MM.1S (cell line): Measurements from ENCODE around the gene ART3.

ENCODE experiments used
- EZH2 ChIP-seq: fragments of 300-600 bp; sonication (generic); optimal IDR thresholded peaks from 2 replicates; pipeline ENCODE3; 2017; ENCODE audit warnings: low read depth, mild to moderate bottlenecking, antibody characterized with exemption, low read length, mixed read lengths
- TF ChIP-seq, protein P1 (sequence below): fragments of 300-600 bp; sonication (generic); IDR thresholded peaks from 2 replicates; pipeline ENCODE4 v1.5.1; 2016; ENCODE audit warnings: antibody characterized with exemption, low read length, mixed read lengths

DNA sequence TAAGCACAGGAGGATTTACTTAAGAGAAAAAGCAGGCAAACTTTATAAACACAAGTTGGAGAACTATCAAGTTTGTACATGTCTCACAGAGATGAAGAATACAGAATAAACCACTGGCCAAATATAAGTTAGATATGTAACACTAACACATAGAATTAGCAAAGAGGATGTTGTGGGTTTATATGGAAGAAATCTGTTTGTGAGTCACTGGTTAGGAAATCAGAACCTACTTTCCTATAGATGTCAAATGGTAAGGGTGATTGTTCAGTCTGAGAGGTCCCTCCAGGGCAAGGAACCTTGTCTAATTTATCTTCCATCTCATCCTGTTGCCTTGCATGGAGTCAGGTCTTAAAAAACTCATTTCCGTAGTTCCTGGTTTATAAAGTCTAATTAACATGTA, 14.8 kb upstream of the ART3 start:
- TF ChIP-seq, protein P1, sequence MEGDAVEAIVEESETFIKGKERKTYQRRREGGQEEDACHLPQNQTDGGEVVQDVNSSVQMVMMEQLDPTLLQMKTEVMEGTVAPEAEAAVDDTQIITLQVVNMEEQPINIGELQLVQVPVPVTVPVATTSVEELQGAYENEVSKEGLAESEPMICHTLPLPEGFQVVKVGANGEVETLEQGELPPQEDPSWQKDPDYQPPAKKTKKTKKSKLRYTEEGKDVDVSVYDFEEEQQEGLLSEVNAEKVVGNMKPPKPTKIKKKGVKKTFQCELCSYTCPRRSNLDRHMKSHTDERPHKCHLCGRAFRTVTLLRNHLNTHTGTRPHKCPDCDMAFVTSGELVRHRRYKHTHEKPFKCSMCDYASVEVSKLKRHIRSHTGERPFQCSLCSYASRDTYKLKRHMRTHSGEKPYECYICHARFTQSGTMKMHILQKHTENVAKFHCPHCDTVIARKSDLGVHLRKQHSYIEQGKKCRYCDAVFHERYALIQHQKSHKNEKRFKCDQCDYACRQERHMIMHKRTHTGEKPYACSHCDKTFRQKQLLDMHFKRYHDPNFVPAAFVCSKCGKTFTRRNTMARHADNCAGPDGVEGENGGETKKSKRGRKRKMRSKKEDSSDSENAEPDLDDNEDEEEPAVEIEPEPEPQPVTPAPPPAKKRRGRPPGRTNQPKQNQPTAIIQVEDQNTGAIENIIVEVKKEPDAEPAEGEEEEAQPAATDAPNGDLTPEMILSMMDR, result no peak
- no peak for TF ChIP-seq EZH2
